Esophagus muscularis mucosa (tissue), 4 donors: Measurements from ENCODE around the gene TASOR2. TPM values are rescaled to one million over a fixed set of nuclear protein-coding genes. Genes with fewer than 3 reads are reported as not detected.
A peak's percentile ranks its signal among the peaks of the same experiment; 100 is the strongest.

Source experiments
- DNase-seq: peaks from one replicate; pipeline ENCODE4 v3.0.0-alpha.2; 2017; ENCODE audit errors: extremely low spot score
- H3K27ac ChIP-seq, 4 donors: fragments of 200-600 bp; sonication (generic); replicated peaks in 1 of 4; 1 replicate in 3 of 4; 2 replicates in 1 of 4; pipeline ENCODE4 v1.5.1; 2016 to 2019; ENCODE audit warnings: mild to moderate bottlenecking in 1 of 4
- H3K27me3 ChIP-seq, 4 donors: fragments of 200-600 bp; sonication (generic); one replicate each; pipeline versions ENCODE4 v1.5.1 to v1.6.0; 2016 to 2019
- H3K36me3 ChIP-seq, 4 donors: fragments of 200-600 bp; sonication (generic); one replicate each; pipeline ENCODE4 v1.5.1; 2016 to 2019
- H3K4me1 ChIP-seq, 4 donors: fragments of 200-600 bp; sonication (generic); one replicate each; pipeline ENCODE4 v1.5.1; 2016 to 2019
- H3K4me3 ChIP-seq, 4 donors: fragments of 200-600 bp; sonication (generic); 1 replicate in 2 of 4; 2 replicates in 2 of 4; pipeline ENCODE4 v1.5.1; 2016 to 2019; ENCODE audit warnings: mild to moderate bottlenecking in 4 of 4, moderate library complexity in 1 of 4
- H3K9me3 ChIP-seq, 4 donors: fragments of 200-600 bp; sonication (generic); 1 replicate in 3 of 4; 2 replicates in 1 of 4; pipeline ENCODE4 v1.5.1; 2016 to 2019
- CTCF ChIP-seq, 3 experiments: fragments of 200-600 bp in 2 of 3; fragments of 450-650 bp in 1 of 3; sonication (generic) in 2 of 3; IDR thresholded peaks; one replicate each; pipeline ENCODE4 v1.5.1; 2017 to 2019; ENCODE audit warnings: antibody characterized with exemption in 3 of 3, mild to moderate bottlenecking in 2 of 3, moderate library complexity in 1 of 3
- EP300 ChIP-seq: sonication (generic); formaldehyde crosslinking; IDR thresholded peaks from one replicate; pipeline ENCODE4 v1.6.1; 2017; ENCODE audit warnings: antibody characterized with exemption
- POLR2A ChIP-seq: fragments of 450-650 bp; IDR thresholded peaks from one replicate; pipeline ENCODE4 v1.6.1; 2017; ENCODE audit warnings: antibody characterized with exemption, moderate library complexity, mild to moderate bottlenecking, low read depth
- POLR2AphosphoS5 ChIP-seq, 2 donors: sonication (generic); formaldehyde crosslinking; IDR thresholded peaks; one replicate each; pipeline ENCODE4 v1.6.1; 2017; ENCODE audit warnings: antibody characterized with exemption in 2 of 2
- WGBS: methylation state at CpG from one replicate; pipeline ENCODE4 v1.1.5; 2018; 5-methylcytosine and 5-hydroxymethylcytosine counted together
- intact Hi-C: fragments of 100-400 bp; cut with DNase I; formaldehyde crosslinking; loops from one replicate; pipeline ENCODE4 v1.15.1; 2023
- total RNA-seq, 4 donors: library from RNA; depleted of rRNA; stranded (reverse); fragments of >200 nt; gene quantifications; one replicate each; pipeline versions ENCODE4 v1.1.0 to v1.2.1, GENCODE V29; 2016

Gene TASOR2
- total RNA-seq, 4 donors from 2014 or later = 56.9 to 66.3 (median 63.9) TPM

- no peak for DNase-seq
- H3K36me3 ChIP-seq = no peaks in the 10 kb centered on the region
- intact Hi-C loops = loop anchor here (10.0 kb wide), 1 partner anchor 195 kb away; no protein-coding TSS in a partner anchor
- 80% methylated on average over 2 of the region's 2 CpGs for WGBS
- H3K4me1 ChIP-seq = peaks cover 0 to 7% (median 6%) of the 10 kb centered on the region in 4 donors
- H3K27me3 ChIP-seq = peaks cover 0 to 4% (median 0%) of the 10 kb centered on the region in 4 donors
- TF ChIP-seq POLR2A (no peak), EP300 (no peak), CTCF (IDR thresholded peaks at IDR 0.05) (no peak), POLR2AphosphoS5 (IDR thresholded peaks at IDR 0.05) (no peak)
- no peak overlapping the region for H3K4me3 ChIP-seq
- H3K9me3 ChIP-seq = no peaks in the 10 kb centered on the region
- H3K27ac ChIP-seq = no peak overlapping the region
Measured at GRCh38 chr10:5679606-5680005, 5.0 kb upstream of the TASOR2 start.

DNA sequence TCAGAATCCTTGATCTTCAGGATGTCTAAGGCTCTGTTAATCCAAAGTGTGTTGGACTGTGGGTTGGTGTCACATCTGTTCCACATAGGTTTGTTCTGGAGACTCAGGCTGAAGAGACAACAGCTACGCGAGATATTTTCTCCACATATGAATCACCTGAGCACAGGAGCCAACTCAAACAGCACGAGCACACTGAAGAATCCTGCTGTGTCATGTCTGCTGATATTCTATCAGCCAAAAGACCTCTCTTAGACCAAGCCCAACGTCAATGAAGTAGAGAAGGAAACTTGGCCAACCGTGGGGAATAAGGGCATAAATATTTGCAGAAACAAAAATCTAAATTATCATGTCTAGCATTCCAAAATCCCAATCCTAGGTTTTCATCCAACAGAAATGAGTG is 2.7 kb upstream of the TASOR2 start:
- peaks cover 8 to 22% (median 19%) of the 10 kb centered on the region in 4 donors for H3K4me1 ChIP-seq
- intact Hi-C loops = loop anchor here (10.0 kb wide), 1 partner anchor 193 kb away; no protein-coding TSS in a partner anchor
- 82% methylated on average over 5 of the region's 5 CpGs for WGBS
- no peaks in the 10 kb centered on the region for H3K9me3 ChIP-seq
- peaks cover 0 to 4% (median 0%) of the 10 kb centered on the region in 4 donors for H3K27me3 ChIP-seq
- no peak for DNase-seq
- TF ChIP-seq CTCF (IDR thresholded peaks at IDR 0.05) = no peak
- no peak for TF ChIP-seq EP300
- TF ChIP-seq POLR2A = no peak
- H3K27ac ChIP-seq = no peak overlapping the region
- no peak overlapping the region for H3K4me3 ChIP-seq
- H3K36me3 ChIP-seq = no peaks in the 10 kb centered on the region

- no peaks in the 10 kb centered on the region for H3K36me3 ChIP-seq
- TF ChIP-seq EP300 (no peak), CTCF (IDR thresholded peaks at IDR 0.05) (no peak), POLR2AphosphoS5 (IDR thresholded peaks at IDR 0.05) (no peak), POLR2A (no peak)
- WGBS = 82% methylated on average over 3 of the region's 3 CpGs
- H3K27me3 ChIP-seq = peaks cover 0 to 4% (median 0%) of the 10 kb centered on the region in 4 donors
- no peak overlapping the region for H3K27ac ChIP-seq
- H3K9me3 ChIP-seq = no peaks in the 10 kb centered on the region
- intact Hi-C loops = loop anchor here (10.0 kb wide), 1 partner anchor 192 kb away; no protein-coding TSS in a partner anchor
- peaks cover 8 to 33% (median 27%) of the 10 kb centered on the region in 4 donors for H3K4me1 ChIP-seq
- H3K4me3 ChIP-seq = no peak overlapping the region
- DNase-seq = no peak
Measured at GRCh38 chr10:5683065-5683464, 1.6 kb upstream of the TASOR2 start.

DNA sequence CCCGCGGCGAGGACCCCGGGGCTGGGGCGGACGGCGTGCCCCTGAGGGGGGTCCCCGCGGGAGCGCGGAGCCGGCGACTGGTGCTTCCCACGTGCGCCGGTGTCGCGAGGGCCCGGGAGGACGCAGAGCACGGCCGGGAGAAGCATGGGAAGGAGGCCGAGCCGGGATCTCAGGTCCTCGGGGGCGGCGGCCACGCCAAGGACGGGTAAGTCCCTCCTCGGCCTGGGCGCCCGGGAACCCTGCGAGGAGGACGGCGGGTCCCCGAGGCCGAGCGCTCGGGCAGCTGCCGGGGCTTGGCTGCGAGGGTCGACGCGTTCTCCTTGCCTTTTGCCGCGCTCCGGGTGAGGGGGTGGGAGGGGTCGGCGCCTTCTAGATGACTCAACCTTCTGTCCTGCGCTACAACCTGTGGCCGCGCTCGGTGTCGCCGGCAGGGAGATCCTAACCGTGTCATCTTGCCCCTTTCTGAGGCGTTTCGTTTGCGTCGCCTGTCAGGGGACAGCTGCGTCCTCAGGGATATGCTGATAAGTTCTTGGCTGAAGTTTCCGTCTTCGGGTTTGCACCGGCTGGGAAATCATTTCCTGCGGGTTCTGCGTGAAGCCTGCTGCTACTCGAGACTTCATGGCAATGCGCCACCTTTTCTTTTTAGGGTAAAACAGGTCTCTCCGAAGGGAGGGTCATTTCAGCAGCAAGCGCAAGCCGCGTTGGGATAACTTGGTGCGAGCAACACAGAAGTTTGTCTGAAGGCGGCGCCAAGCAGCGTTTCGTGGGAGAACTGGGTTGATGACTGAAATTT is 529 bp downstream of the TASOR2 start:
- no peak for DNase-seq
- Histone ChIP-seq H3K27ac (peak overlapping the region; percentile 86 to 92 (median 90)), H3K36me3 (no peaks in the 10 kb centered on the region), H3K4me1 (peaks cover 8 to 34% (median 27%) of the 10 kb centered on the region in 4 donors), H3K27me3 (no peaks in the 10 kb centered on the region), H3K4me3 (peak overlapping the region; percentile 88 to 97 (median 94)), H3K9me3 (no peaks in the 10 kb centered on the region)
- under 1% methylated on average over 27 of the region's 77 CpGs for WGBS
- TF ChIP-seq CTCF (IDR thresholded peaks at IDR 0.05) (peak; percentile 40 to 53 (median 42)), POLR2AphosphoS5 (IDR thresholded peaks at IDR 0.05) (peak in 1 of 2 donors; percentile 52), POLR2A (no peak)
- intact Hi-C loops = loop anchor here (5.0 to 10.0 kb wide), 2 partner anchors 127 to 190 kb away; partner anchors contain the start of gene GDI2
